NCI-H2227 treated with DMSO at 0.1 percent for 48 hours (cell line): ENCODE data around the gene ITCH.
A peak's percentile ranks its signal among the peaks of the same experiment; 100 is the strongest.
"Not testable (repeated sequence)": the region's sequence is repeated elsewhere in the genome, so short reads cannot be mapped to it uniquely, and the experiment has no call there.

ENCODE experiments used
- DNase-seq: peaks from one replicate; lab custom pipeline; 2025; lab: John Stamatoyannopoulos, UW

ITCH gene

DNA sequence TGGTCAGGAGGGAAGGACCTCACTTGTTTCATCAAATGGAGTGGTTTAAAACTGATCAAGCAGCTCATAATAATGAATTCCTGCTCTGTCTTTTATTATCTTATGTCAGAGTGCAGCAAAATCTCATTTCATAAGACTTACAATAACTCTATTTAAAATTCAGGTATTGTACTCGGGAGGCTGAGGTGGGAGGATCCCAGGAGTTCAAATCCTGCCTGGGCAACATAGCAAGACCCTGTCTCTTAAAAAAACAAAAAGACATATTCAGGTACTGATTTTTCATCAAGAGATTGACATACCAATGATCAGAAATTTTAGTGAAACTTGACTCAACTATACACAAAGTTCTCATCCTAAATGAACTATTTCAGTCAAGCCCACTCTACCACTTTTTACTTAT, 147.5 kb downstream of the ITCH start:
- no peak for DNase-seq

DNA sequence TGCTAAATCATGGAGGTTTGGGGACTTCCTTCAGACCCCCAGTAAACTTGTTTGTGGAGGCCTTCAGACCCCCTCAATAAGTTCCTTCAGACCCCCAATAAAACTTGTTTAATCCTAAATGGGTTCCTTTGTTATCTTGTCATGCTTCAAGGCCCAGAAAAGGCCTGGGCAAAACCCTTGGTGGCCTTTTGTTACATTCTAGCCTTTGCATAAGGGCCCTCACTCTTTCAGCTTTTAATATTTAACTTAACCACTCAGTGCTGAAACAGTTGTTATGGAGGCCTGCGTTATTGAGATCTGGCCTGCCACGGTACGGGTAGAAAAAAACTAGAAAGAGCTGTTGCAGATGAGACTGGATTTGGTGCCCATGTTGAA, 148.8 kb downstream of the ITCH start:
- no peak for DNase-seq

DNA sequence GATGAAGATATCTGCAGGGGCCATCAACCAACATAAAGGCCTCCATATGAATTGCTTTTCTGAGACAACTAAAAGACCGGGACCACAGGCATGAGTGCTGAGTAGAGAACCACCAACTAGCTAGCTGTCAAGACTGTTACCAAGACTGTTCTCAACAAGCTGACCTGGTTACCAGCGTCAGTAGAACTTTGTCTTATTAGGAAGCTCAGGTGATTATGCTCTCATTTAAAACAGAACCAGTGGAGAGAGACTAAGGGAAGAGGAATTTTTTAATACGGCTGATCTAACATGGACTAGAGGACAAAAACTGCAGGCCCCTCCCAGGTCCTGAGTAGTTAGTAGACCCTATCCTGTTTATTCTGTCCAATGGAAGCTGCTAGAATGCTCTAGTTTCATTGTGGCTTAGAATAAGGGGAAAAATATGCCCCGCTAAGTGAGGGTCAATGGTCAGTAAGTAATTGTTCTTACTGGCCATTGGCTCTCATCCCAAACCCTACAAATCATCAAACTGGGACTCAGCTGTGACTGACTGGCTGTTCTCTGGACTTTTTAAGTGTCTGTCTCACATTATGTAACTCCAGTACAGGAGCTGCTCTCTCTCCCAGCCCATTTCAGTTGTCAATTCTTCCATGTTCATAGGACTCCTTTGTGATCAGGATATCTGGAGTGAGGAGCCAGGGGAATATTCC, 149.3 kb downstream of the ITCH start:
- no peak for DNase-seq

DNA sequence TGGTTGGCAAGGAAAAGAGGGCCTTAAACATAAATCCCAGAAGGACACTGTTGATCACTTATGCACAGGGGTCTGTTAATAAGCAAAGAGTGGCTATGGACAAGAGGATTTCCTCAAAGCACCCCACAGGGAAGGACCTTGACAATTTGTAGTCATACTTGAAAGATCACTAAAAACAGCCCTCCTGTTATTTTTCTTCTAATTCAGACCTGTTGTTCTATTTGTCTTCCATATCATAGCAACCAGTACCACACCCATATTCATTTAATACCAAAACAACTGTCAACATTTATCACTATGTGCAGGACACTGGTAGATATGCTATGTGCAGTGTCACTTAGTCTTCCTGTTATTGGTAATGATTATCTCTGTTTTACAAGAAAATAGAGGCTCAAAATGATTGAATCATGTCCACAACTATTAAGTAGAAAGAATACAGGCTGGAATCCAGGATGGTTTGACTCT, 149.9 kb downstream of the ITCH start:
- DNase-seq, result no peak

DNA sequence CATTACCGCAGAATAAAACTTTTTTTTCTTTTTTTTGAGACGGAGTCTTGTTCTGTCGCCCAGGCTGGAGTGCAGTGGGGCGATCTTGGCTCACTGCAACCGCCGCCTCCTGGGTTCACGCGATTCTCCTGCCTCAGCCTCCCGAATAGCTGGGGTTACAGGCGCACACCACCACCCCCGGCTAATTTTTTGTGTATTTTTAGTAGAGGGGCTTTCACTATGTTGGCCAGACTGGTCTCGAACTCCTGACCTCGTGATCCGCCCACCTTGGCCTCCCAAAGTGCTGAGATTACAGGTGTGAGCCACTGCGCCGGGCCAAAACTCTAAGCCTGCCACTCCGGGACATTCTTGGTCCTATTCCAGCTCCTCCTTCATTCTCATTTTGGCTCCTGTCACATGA, 151.0 kb downstream of the ITCH start:
- not testable (repeated sequence) for DNase-seq

DNA sequence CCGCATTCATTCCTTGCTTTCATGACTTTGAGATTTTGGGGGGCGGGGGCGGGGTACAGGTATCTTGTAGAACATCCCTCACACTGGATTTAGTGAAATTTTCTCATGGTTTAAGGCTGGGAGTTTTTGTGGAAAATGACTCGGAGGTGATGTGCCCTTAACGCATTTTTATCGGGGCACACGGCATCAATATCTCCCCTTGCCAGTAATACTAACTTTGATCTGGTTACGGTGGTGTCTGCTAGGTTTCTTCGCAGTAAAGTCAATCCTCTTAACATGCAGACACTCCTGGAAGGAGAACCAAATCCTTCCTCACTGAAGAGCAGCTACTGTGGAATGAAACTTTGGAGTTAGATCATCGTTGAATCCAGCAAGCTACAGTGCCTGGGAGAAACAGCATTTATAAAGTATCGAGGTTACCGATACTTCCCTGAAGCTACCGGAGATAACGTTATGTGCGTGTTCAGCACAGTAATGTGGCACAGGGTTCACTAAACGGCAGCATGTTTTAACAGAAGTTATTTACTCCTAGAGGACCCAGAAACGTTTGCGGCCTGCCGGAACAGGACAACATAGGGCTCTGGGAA, 151.9 kb downstream of the ITCH start:
- no peak for DNase-seq

DNA sequence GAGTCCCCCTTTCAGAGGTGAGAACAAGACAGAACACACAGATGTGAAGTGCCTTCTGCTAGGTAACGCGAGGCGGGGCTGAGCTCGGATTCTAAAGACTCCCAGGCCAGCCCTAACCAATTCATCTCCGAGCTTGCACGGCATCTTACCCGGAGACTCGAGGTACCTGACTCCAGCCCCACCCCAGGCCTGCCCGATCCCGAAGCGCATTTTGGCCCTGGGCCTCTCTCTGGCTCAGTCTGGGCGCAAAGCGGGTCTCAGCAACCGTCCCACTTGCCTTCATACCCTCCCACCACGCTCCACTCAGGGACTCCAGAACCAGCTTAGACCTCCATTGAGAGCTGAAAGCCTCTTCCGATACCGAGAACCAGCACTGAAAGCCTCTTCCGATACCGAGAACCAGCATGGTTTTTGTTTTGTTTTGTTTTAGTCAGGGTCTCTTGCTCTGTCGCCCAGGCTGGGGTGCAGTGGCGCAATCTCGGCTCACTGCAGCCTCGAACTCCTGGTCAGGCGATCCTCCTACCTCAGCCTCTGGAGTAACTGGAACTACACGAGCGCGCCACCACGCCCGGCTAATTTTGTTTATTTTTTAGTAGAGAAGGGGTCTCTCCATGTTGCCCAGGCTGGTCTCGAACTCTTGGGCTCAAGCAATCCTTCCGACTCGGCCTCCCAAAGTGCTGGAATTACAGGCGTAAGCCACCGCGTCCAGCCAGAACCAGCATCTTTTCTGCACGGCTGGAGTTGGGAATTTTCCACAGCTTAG, 152.6 kb downstream of the ITCH start:
- peak; percentile 83 for DNase-seq

DNA sequence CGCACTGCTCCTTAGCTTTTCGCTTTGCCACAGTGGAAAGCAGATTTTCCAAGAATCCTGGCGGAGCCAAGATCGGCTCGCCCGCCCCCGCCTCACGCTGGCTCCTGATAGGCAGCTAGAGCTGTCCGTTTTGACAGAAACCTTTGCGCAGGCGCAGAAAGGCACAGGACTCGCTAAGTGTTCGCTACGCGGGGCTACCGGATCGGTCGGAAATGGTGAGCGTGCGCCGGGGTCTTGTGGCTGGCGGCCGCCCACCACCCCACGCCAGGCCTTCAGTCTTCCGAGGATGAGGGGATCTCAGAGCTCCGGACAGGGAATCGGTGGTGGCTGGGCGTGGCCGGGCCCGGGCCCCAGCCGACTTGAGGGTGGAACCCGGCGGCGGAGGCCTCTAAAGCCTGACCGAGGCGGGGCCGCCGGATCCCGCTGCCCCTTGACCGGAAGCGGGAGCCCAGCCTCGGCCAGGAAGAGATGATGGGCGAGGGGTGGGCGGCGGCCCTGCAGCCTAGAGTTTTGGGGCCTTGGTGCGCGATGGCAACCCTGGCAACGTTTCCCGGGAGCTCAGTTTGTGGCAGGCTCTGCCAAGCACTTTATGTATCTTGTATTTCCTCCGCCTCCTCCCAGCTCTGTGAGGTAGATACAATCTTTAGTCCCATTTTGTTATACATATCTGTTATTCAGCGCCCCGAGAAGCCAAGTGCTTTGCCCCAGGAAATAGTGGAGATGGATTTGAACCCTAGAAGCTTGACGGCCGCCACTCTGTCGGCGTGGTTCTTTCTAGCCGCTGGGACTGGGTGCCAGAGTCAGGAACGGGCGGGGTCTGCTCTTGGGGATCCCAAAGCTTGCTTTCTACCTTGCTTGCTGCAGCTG, 153.4 kb downstream of the ITCH start, which contains the start of gene DYNLRB1:
DYNLRB1 (plus strand) TSS at position 176 of the 867 bp plus-strand sequence; CDS start at position 213, 37 bp downstream.
- peak; percentile 96 for DNase-seq

DNA sequence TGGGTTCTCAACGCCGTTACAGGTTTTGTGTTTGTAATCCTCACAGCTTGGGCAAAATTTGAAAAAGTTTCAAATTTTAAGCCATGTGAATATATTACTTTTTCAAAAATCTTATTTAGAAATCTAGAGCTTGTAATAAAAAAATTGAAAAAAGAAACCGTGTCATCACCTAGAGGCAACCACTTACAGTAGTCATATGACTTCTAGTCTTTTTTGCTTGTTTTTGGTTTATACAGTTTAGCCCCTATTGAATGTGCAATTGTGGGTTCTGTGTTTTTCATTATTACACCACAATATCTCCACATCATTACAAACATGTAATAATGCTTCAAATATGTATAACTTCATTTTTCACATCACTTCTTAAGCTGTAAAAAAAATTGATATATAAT, 154.0 kb downstream of the ITCH start:
- DNase-seq, result peak; percentile 20

DNA sequence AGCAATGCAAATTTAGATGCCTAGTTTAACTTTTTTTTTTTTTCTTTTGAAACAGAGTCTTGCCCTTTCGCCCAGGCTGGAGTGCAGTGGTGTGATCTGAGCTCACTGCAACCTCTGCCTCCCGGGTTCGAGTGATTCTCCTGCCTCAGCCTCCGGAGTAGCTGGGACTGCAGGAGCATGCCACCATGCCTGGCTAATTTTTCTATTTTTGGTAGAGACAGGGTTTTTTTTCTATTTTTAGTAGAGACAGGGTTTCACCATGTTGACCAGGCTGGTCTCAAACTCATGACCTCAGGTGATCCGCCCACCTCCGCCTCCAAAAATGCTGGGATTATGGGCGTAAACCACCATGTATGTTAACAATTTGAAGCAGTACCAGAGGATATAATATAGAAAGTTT, 155.8 kb downstream of the ITCH start:
- DNase-seq, result not testable (repeated sequence)

DNA sequence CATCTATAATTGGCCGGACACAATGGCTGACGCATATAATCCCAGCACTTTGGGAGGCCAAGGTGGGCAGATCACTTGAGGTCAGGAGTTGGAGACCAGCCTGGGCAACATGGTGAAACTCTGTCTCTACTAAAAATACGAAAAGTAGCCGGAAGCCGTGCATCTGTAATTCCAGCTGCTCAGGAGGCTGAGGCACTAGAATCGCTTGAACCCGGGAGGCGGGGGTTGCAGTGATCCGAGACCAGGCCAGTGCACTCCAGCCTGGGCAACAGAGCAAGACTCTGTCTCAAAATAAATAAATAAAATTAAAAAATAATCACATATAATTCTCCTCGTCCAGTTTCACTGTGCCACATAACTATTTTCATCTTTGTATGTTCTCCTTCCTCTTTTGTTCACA, 156.8 kb downstream of the ITCH start:
- not testable (repeated sequence) for DNase-seq

DNA sequence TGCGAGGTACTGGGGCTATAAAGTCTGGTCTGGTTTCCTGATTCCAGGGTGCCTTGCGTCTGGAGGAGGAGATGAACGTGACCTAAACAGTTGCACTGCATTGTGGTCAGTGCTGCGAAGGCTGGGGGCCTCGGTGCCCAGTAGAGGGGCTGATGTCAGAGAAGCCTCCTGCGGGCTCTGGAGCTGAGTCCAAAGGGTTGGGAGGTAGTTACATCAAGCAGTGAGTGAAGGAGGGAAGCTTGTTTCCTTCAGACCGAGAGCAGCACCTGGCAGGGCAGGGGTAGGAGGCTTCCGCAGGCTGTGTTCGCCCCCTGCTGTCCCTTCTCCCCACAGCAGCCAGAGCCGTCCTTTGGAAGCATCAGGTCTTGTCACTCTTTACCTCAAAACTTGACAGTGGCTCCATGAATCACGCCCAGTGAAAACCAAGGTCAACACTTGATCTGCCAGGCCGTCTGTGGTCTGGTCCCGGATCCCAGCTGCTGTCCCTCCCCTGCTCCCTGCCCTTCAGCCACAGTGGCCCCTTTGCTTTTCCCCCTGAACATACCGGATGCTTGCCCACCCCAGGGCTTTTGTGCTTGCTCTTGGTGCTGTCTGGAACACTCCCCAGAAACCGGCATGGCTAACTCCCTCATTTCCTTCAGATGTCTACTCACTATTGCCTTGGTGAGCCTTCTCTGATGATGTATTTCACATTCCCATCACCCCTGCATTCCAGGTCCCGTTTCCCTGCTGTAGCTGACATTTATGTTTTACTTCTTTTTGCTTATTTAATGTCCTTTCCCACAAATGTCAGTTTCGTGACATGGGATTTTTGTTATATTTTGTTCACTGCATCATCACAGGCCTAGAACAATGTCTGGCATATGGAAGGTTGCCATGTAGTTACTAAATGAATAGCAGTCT, 160.1 kb downstream of the ITCH start:
- DNase-seq, result peak; percentile 47

DNA sequence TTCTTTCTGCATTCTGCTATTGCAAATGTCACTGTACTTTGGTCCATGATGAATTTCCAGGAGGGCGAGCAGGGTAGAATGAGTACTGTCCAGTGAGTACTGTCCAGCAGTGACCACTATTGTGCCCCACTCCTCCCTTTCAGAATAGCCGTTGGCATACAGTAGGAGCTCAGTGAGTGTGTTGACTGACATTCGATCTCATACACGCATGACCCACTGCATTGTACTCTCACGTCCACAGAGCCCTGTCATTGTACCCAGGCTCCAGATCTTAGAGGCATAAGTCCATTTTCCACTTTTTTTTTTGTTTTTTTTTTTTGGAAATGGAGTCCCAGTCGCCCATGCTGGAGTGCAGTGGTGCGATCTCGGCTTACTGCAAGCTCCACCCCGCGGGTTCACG, 161.4 kb downstream of the ITCH start:
- no peak for DNase-seq

DNA sequence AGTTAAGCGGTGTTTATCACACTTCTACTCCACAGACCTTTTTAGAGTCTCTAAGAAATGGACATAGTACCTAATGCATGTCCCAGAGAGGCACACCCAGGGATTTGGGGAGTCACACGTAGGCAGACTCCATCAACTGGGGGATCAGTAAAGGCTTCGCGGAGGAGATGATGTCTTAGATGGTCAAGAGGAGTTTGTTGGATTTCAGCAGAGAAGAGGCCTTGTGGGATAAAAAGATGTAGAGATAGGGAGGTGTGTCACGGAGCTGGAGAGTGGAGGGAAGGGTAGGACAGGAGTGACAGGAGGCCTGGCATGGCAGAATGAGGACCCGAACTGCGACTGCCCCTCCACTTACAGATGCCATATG, 162.3 kb downstream of the ITCH start:
- no peak for DNase-seq

DNA sequence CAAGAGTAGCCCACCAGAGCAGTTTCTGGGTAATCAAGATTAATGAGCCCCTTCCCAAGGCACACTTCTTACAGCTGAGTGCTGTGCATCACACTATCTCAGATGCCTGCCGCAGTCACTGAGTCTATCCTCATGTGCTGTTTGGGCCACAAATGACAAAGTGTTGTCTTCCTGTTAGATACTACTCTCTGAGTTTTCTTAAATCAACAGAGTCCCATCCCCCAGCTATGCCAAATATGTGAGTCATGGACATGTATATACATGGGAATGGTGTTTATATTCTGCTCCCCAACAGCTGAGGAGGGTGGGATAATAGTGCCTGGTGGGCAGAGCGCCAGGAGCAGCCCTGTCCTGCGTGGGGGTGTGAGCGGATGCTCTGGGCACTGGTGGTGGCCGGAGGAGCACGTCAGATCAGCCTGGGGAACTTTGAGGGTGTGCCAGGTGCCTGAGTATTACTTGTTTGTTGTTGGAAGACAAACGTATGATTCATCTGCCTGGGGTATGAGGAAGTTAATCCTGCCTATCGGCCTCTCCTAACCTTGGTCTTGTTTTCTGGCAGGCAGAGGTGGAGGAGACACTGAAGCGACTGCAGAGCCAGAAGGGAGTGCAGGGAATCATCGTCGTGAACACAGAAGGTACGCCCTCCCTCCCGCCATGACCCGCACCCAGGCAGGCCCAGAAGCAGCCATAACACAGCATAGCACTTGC, 162.8 kb downstream of the ITCH start:
- DNase-seq, result no peak

DNA sequence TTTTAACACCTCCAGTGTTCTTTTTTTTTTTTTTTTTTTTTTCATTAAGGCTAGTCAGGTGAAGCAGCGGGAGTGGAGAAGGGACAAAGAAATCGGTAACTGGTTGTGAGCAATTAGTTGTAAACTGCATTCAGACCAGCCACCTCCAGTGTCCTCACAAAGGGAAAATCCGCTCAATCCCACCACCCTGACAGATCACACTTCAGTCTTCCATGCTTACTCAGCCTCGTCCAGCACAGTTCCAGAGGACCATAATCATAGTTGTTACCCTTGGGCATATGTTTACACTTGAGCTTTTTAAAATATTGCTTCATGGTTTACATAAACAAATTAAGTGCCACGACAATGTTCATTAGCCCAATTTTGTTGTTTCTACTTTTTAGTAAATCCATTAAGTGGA, 163.4 kb downstream of the ITCH start:
- DNase-seq, result no peak

DNA sequence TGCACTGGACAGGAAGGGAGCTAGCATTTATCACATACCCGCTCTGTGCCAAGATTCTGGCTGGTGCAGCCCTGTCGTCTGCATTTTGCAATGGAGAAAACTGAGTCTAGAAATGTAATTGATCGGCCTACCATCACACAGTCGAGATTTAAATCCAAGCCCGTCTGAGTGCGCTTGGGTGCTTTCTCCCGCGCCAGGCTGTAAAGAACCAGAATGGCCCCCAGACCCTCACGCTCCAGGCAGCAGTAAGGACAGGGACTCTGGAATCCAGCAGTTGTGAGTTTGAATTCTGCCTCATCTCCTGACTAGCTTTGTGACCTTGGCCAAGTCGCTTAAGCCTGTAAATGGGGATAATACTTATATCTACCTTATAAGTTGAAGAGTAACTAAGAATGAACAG, 163.9 kb downstream of the ITCH start:
- DNase-seq, result no peak

DNA sequence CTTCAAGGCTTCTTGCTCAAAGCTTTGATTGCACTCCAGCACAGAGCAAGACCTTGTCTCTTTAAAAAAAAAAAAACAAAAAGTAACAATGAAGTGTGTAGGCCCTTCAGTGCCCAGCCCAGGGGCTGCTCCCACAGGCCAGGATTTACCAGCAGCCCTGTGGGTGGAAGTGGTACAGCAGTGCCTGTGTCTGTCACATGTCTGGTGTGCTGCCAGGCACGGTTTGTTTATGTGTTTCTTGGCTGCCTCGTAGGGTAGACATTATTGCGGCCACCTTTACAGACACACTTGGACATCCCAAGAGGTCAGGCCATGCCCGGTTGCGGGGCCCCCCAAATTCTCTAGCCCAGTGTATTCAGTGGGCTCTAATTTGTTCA, 165.8 kb downstream of the ITCH start:
- no peak for DNase-seq

DNA sequence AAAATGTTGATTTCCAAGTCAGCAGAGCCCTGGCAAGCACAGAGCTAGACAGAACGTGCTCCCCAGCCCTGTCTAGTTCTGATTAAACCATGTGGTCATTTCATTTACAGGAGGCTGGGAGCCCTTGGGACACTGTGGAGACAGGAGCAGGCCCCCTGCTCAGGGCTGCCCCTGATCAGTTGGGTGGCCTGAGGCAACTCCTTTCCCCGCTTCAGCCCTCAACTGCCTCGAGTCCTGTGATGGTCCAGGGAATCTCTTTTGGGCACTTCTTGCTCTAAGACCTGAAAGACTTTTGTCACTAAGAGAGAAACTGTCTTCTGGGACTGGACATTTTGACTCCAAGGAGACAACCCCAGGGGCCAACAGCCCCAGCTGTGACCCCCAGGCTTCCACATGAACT, 166.7 kb downstream of the ITCH start:
- DNase-seq, result no peak

DNA sequence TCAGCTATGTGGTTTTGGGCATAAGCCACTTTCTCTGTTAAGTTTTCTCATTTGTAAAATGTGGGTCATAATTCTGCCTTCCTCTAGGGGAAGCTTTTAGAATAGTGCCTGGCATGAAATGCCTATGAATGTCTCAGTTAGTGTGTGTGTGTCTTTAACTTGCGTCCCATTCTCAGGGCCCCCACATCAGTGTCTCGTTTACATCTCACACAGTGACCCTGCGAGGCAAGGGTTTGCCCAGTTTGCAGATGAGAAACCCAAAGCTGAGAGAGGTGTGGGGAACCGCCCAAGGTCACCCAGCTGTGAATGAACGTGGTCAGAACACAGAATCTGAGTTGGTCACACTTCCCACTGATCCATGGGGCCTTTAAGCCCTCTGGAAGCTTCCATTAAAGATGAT, 167.3 kb downstream of the ITCH start:
- DNase-seq, result no peak
